Endothelial cell (in vitro differentiated cells): ENCODE results near the gene RANBP3. TPM values are rescaled to one million over a fixed set of nuclear protein-coding genes. Genes with fewer than 3 reads are reported as not detected.

Source experiments
- DNase-seq: peaks from one replicate; pipeline ENCODE4 v3.0.0; 2021; ENCODE audit warnings: low spot score
- H3K27ac Mint-ChIP-seq: one replicate; pipeline ENCODE4 v1.8.0; 2021; ENCODE audit warnings: mixed read lengths, inconsistent platforms; ENCODE audit not compliant: unreplicated experiment
- H3K27me3 Mint-ChIP-seq: one replicate; pipeline ENCODE4 v1.8.0; 2021; ENCODE audit warnings: mild to moderate bottlenecking, moderate library complexity, mixed read lengths, inconsistent platforms; ENCODE audit not compliant: unreplicated experiment
- H3K36me3 Mint-ChIP-seq: one replicate; pipeline ENCODE4 v1.8.0; 2021; ENCODE audit warnings: mild to moderate bottlenecking, low read depth, mixed read lengths, inconsistent platforms; ENCODE audit not compliant: unreplicated experiment
- H3K4me1 Mint-ChIP-seq: one replicate; pipeline ENCODE4 v1.8.0; 2021; ENCODE audit warnings: mild to moderate bottlenecking, mixed read lengths, inconsistent platforms; ENCODE audit not compliant: unreplicated experiment
- H3K4me3 Mint-ChIP-seq: one replicate; pipeline ENCODE4 v1.8.0; 2021; ENCODE audit warnings: mild to moderate bottlenecking, mixed read lengths, inconsistent platforms; ENCODE audit not compliant: unreplicated experiment
- H3K9me3 Mint-ChIP-seq: one replicate; pipeline ENCODE4 v1.8.0; 2021; ENCODE audit warnings: mixed read lengths, inconsistent platforms; ENCODE audit not compliant: unreplicated experiment
- total RNA-seq: library from RNA; stranded (reverse); fragmentation: NEBNext Ultra II Directional; extraction: Animal tissue kit (Norgen Biotek cat#: 25700); gene quantifications from one replicate; pipeline ENCODE4 v1.2.1, GENCODE V29; 2021; ENCODE audit not compliant: unreplicated experiment
- TF ChIP-seq, protein P1 (sequence below): fragments of 200-600 bp; sonication (generic); IDR thresholded peaks from one replicate; pipeline ENCODE4 v1.5.0; 2021; ENCODE audit warnings: antibody characterized with exemption; ENCODE audit not compliant: unreplicated experiment

Gene RANBP3
- total RNA-seq, 1 donor from 2014 or later, result 69.5 TPM

DNA sequence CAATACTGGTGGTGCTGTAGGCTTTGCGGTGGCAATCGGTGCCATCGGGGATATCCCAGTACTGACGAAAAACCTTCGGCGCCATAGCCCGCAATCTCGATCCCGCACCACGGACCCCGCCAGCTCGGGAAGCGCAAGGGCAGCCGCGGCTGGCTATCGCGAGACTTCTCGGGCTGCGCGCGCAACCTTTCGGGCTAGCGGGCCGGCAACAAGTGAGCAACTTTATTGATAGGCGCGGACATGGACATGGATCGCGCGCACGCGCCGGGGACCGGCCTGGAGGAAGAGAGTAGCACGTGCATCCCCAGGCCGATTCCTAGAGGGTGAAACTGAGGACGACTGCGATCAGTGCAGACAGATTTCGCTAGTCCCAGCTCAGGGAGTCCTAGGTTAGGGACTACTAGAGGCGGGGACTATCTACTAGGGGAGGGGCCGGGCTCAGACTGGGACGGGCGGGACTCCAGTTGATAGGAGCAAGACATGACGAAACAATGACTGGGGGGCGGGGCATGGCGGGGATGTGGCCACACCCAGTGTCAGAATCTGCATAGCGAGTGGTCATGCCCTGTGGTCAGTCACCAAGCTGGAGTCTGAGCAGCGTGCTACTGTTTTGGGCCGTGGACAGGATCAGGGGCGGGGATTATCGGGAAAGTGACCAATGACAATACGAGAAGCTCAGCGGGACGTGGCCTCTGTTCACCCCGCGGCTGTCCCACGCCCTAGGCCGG is 74.2 kb downstream of the RANBP3 start, which contains the start of gene NDUFA11:
Gene NDUFA11, minus strand, starts transcription at position 167 of the 728 bp plus-strand sequence. Its CDS starts 82 bp downstream, at position 85.
- H3K4me3 Mint-ChIP-seq, result peak within 1 kb of the TSS; percentile 100
- TF ChIP-seq, protein P1, sequence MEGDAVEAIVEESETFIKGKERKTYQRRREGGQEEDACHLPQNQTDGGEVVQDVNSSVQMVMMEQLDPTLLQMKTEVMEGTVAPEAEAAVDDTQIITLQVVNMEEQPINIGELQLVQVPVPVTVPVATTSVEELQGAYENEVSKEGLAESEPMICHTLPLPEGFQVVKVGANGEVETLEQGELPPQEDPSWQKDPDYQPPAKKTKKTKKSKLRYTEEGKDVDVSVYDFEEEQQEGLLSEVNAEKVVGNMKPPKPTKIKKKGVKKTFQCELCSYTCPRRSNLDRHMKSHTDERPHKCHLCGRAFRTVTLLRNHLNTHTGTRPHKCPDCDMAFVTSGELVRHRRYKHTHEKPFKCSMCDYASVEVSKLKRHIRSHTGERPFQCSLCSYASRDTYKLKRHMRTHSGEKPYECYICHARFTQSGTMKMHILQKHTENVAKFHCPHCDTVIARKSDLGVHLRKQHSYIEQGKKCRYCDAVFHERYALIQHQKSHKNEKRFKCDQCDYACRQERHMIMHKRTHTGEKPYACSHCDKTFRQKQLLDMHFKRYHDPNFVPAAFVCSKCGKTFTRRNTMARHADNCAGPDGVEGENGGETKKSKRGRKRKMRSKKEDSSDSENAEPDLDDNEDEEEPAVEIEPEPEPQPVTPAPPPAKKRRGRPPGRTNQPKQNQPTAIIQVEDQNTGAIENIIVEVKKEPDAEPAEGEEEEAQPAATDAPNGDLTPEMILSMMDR, result no peak
- no peaks in the 10 kb centered on the region for H3K36me3 Mint-ChIP-seq
- H3K9me3 Mint-ChIP-seq, result no peaks in the 10 kb centered on the region
- H3K4me1 Mint-ChIP-seq, result peaks cover 5% of the 10 kb centered on the region
- peak; percentile 98 for DNase-seq
- H3K27me3 Mint-ChIP-seq, result peaks cover 13% of the 10 kb centered on the region
- H3K27ac Mint-ChIP-seq, result peak within 1 kb of the TSS; percentile 96

DNA sequence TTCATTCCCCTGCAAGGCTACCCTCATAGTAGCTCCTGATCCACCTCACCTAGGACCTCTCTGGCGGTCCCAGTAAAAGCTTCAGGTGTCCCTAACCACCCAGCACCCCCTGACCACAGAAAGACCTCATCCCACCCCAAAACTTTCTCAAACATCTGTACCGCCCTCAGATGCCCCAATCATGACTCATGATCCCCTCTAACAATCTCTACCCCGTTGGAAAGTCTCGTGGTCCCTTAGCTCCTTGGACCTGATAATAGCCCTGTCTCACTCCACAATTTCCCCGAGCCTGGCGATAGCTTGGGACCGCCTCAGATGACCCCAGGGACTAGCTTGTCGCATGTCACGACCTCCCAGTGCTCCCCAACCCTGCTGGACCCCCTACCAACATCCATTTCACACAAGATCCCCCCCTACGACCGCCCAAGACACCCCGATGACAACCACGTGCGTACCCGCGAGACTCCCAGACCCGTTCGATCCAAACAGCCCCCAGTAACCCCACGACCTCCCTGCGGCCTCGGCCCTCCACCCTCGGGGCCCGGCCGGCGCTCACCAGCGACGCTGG is 74.8 kb downstream of the RANBP3 start:
- Mint-ChIP-seq H3K27me3 (peaks cover 13% of the 10 kb centered on the region), H3K36me3 (no peaks in the 10 kb centered on the region), H3K27ac (peak overlapping the region; percentile 96), H3K4me3 (peak overlapping the region; percentile 100), H3K4me1 (peaks cover 5% of the 10 kb centered on the region), H3K9me3 (no peaks in the 10 kb centered on the region)
- no peak for DNase-seq
- TF ChIP-seq, protein P1, result no peak

DNA sequence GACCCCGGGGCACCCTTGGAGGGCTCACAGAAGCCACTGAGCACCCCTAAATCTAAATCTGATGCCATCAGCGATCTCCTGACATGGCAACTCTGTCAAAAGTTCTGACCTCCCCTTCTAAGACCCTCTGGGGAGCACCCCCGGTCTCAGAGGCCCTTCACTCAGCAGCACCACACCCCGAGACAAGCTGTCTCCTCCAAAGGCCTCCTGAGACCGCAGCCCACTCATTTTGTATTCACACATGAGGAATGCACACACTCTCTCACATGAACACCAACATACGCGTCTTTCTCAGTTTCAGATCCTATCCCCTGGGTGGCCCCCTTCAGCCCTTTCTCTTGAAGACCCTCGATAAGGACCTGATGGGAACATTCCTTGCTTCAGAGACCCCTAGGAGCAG is 77.0 kb downstream of the RANBP3 start:
- Mint-ChIP-seq H3K27me3 (peaks cover 14% of the 10 kb centered on the region), H3K4me3 (no peak overlapping the region), H3K4me1 (peaks cover 5% of the 10 kb centered on the region), H3K27ac (peak overlapping the region; percentile 25), H3K36me3 (no peaks in the 10 kb centered on the region), H3K9me3 (no peaks in the 10 kb centered on the region)
- DNase-seq, result no peak
- TF ChIP-seq, protein P1, result no peak

DNA sequence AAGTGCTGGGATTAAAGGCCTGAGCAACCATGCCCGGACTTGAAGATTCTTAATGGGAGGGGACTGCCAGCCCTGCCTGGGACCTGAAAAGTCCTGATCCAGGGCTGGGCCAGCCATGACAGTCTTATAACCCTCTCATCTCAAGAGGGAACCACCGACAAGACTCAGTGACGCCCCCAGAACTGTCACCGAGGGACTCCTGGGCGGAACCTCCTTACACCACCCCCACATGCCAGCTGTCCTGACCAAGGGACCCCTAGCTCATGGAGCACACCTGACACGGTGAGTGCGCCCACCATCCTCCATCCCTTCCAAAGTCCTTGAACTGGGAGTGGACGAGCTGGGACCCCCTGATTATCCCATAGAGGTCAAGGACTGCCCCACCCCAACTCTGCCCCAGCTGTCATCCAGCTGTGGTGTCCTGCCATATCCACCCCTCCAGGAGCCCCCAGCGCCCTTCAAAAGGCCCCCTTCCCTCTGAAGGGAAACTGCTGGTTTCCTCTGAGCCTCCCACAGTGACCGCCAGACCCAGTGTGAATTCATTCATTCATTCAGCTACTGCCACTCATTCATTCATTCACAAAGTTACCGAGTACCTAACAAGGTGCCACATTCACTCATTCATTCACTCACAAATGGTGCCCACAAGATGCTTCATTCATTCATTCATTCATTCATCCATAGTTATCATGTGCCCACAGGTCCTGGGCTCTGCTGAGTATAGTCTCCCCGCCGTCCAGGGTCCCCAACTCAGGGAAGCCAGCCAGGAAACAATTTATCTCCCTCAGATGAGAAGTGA is 78.0 kb downstream of the RANBP3 start:
- peaks cover 5% of the 10 kb centered on the region for H3K4me1 Mint-ChIP-seq
- H3K27ac Mint-ChIP-seq, result no peak overlapping the region
- H3K4me3 Mint-ChIP-seq, result no peak overlapping the region
- no peaks in the 10 kb centered on the region for H3K9me3 Mint-ChIP-seq
- no peak for DNase-seq
- TF ChIP-seq, protein P1, result no peak
- peaks cover 17% of the 10 kb centered on the region for H3K27me3 Mint-ChIP-seq
- no peaks in the 10 kb centered on the region for H3K36me3 Mint-ChIP-seq
